Stimulated activated CD4-positive, alpha-beta T cell treated with anti-CD3 and anti-CD28 coated beads, TNF-alpha, amount 100 ng/mL, for 4 hours (primary cell): Measurements from ENCODE around the gene PRKCA.

Experiments used
- DNase-seq, 3 experiments: peaks; one replicate each; pipeline ENCODE4 v3.0.0-alpha.2; 2020; ENCODE audit warnings: low read depth in 3 of 3

PRKCA gene

GRCh38 chr17:66799849-66800537 lies 497.6 kb downstream of the PRKCA start:
- DNase-seq, result no peak

GRCh38 chr17:66803474-66803951 lies 501.1 kb downstream of the PRKCA start:
- DNase-seq, result no peak

- DNase-seq, result no peak
Measured at GRCh38 chr17:66805567-66805966, 503.2 kb downstream of the PRKCA start.

GRCh38 chr17:66807182-66807581 lies 504.8 kb downstream of the PRKCA start:
- DNase-seq, result no peak

- no peak for DNase-seq
Measured at GRCh38 chr17:66809408-66809807, 507.0 kb downstream of the PRKCA start.

GRCh38 chr17:66810951-66811682 lies 508.7 kb downstream of the PRKCA start:
- no peak for DNase-seq

GRCh38 chr17:66811683-66812054 lies 509.3 kb downstream of the PRKCA start:
- DNase-seq, result no peak

GRCh38 chr17:66812571-66812970 lies 510.2 kb downstream of the PRKCA start:
- no peak for DNase-seq

- no peak for DNase-seq
Measured at GRCh38 chr17:66813296-66813695, 510.9 kb downstream of the PRKCA start.

GRCh38 chr17:66814026-66814425 lies 511.6 kb downstream of the PRKCA start:
- no peak for DNase-seq

GRCh38 chr17:66814570-66814969 lies 512.2 kb downstream of the PRKCA start:
- no peak for DNase-seq

- DNase-seq, result no peak
Measured at GRCh38 chr17:66817750-66818149, 515.3 kb downstream of the PRKCA start.

GRCh38 chr17:66819466-66819865 lies 517.1 kb downstream of the PRKCA start:
- DNase-seq, result no peak

GRCh38 chr17:66822009-66822408 lies 519.6 kb downstream of the PRKCA start:
- DNase-seq, result no peak

- no peak for DNase-seq
Measured at GRCh38 chr17:66826856-66827255, 524.4 kb downstream of the PRKCA start.

- no peak for DNase-seq
Measured at GRCh38 chr17:66829386-66829864, 527.0 kb downstream of the PRKCA start.

GRCh38 chr17:66829883-66830282 lies 527.5 kb downstream of the PRKCA start:
- no peak for DNase-seq

GRCh38 chr17:66830451-66830850 lies 528.0 kb downstream of the PRKCA start:
- DNase-seq, result no peak

GRCh38 chr17:66831383-66832210 lies 529.2 kb downstream of the PRKCA start:
- DNase-seq, result no peak

- DNase-seq, result no peak
Measured at GRCh38 chr17:66833201-66833600, 530.8 kb downstream of the PRKCA start.

GRCh38 chr17:66834426-66834918 lies 532.1 kb downstream of the PRKCA start:
- no peak for DNase-seq

GRCh38 chr17:66834919-66835454 lies 532.6 kb downstream of the PRKCA start, which contains the start of gene CACNG5:
Gene CACNG5 (plus strand): TSS chr17:66835117. CDS start chr17:66877333, 42,216 bp downstream.
- no peak for DNase-seq
